ENCODE measurements around the gene EDEM2.

DNA sequence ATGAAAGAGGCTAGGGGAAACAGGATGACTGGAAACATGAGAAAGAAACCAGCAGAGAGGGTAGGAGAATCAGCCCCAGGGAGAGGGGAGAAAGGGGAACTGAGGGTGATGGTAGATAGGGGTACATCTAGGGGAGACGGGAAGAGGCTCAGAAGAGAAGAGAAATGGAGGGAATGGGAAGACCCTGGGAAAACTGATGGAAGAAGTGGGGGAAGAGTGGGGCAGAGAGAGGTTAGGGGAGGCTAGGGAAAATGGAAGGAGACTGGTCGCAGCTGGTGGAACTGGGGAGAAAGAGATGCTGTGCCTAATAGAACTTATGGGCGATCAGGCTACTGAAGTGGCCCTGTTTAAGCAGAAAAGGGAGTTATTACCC, 25.3 kb upstream of the EDEM2 start:
- TF ChIP-seq, protein P1, sequence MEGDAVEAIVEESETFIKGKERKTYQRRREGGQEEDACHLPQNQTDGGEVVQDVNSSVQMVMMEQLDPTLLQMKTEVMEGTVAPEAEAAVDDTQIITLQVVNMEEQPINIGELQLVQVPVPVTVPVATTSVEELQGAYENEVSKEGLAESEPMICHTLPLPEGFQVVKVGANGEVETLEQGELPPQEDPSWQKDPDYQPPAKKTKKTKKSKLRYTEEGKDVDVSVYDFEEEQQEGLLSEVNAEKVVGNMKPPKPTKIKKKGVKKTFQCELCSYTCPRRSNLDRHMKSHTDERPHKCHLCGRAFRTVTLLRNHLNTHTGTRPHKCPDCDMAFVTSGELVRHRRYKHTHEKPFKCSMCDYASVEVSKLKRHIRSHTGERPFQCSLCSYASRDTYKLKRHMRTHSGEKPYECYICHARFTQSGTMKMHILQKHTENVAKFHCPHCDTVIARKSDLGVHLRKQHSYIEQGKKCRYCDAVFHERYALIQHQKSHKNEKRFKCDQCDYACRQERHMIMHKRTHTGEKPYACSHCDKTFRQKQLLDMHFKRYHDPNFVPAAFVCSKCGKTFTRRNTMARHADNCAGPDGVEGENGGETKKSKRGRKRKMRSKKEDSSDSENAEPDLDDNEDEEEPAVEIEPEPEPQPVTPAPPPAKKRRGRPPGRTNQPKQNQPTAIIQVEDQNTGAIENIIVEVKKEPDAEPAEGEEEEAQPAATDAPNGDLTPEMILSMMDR (IDR thresholded peaks at IDR 0.05 in 4 of 5, conservative IDR thresholded peaks at IDR 0.05 in 1 of 5) = no peak
- no peak for TF ChIP-seq POLR2A (IDR thresholded peaks at IDR 0.05)

All from gastrocnemius medialis (tissue), 4 donors.